ENCODE data around the gene ATG4B.

- TF ChIP-seq CTCF (IDR thresholded peaks at IDR 0.05) = peak; percentile 32 to 45 (median 36)
- TF ChIP-seq POLR2A (IDR thresholded peaks at IDR 0.05) = no peak
Observed at GRCh38 chr2:241702155-241703031, 64.9 kb downstream of the ATG4B start.

All from right lobe of liver (tissue), 4 donors.